HG03097 (cell line): ENCODE results near the gene CCNDBP1.

Experiments used
- ATAC-seq: cut with Tn5 transposase; IDR thresholded peaks from one replicate; pipeline ENCODE4 v1.9.1; 2021; ENCODE audit not compliant: unreplicated experiment, low FRiP score

Gene CCNDBP1

DNA sequence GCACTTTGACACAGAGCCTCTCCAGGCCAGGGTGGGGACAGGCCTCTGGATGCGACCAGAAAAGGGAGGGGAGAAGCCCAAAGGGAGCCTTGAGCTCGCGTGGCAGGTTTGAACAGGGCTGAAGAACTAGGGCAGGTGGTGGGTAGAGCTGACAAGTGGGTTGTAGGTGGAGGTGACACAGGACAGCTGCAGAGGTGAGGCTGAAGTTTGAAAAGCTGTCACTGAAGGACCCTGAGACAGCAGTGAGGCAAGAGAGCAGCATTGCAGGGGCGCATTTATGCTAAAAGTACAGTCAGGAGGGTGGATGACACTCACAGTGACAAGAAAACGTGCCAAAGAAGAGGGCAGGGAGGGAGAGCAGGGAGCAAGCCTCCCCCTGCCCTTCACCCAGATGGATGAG, 57.4 kb downstream of the CCNDBP1 start:
- ATAC-seq = no peak

GRCh38 chr15:43243020-43243645, 57.9 kb downstream of the CCNDBP1 start:
- ATAC-seq = no peak

- ATAC-seq = no peak
Observed at GRCh38 chr15:43244092-43244491, 58.9 kb downstream of the CCNDBP1 start.

DNA sequence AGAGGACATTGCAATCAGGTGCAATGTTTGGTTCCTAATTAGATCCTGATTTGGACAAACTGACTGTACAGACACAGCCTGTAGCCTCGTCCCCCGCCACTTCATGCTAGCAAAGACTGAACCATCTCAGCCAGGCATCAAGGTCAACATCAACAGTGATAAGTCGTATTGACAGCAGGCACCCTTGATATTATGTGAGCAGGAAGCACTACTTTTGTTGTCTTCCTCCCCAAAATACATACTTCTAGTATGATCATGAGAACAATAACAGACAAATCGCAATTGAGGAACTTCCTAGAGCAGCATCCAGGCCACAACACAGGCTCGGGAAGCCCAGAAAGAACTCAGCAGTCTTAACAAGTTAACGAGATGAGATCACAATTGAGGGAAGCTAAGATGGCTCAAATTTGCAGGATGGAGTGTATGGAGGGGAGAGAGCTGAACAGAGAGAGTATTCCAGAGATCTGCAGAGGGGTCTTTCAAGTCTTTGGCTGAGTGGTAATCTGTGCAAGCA, 61.1 kb downstream of the CCNDBP1 start:
- ATAC-seq = no peak
